Keratinocyte (primary cell): ENCODE measurements around the gene C1orf167. TPM values are rescaled to one million over a fixed set of nuclear protein-coding genes. Genes with fewer than 3 reads are reported as not detected.

Experiments
- DNase-seq: peaks from one replicate; pipeline ENCODE4 v3.0.0-alpha.2; 2011; ENCODE audit warnings: low read depth, missing footprints, low spot score
- FAIRE-seq: peaks from 2 replicates; lab custom pipeline; 2011; peaks lifted over from hg19 to GRCh38; lab: Jason Lieb, UNC
- H2AFZ ChIP-seq: 2 replicates; pipeline ENCODE4 v1.6.0; 2012; ENCODE audit warnings: low read length, control low read depth, inconsistent platforms; ENCODE audit not compliant: control insufficient read depth
- H3K27ac ChIP-seq: 2 replicates; pipeline ENCODE4 v1.5.1; 2011; ENCODE audit warnings: low read length; ENCODE audit not compliant: control insufficient read depth, insufficient read depth
- H3K27me3 ChIP-seq: 3 replicates; pipeline ENCODE4 v1.6.0; 2011; ENCODE audit warnings: low read length; ENCODE audit not compliant: control insufficient read depth, insufficient read depth; ENCODE audit errors: extremely low read depth
- H3K36me3 ChIP-seq, 2 experiments: 2 replicates in 1 of 2; 3 replicates in 1 of 2; pipeline ENCODE4 v1.5.1; 2011; ENCODE audit warnings: low read length in 2 of 2, mild to moderate bottlenecking in 1 of 2; ENCODE audit not compliant: control insufficient read depth in 2 of 2, insufficient read depth in 2 of 2; ENCODE audit errors: extremely low read depth in 1 of 2
- H3K4me1 ChIP-seq: 3 replicates; pipeline ENCODE4 v1.5.1; 2011; ENCODE audit warnings: low read length; ENCODE audit not compliant: control insufficient read depth, insufficient read depth; ENCODE audit errors: extremely low read depth
- H3K4me2 ChIP-seq: 3 replicates; pipeline ENCODE4 v1.6.0; 2011; ENCODE audit warnings: low read depth, low read length; ENCODE audit not compliant: control insufficient read depth, insufficient read depth; ENCODE audit errors: extremely low read depth
- H3K4me3 ChIP-seq, 3 experiments: fragments of 200-600 bp in 1 of 3; sonication (generic) in 1 of 3; 2 replicates in 2 of 3; 3 replicates in 1 of 3; pipeline ENCODE4 v1.5.1; 2011 to 2016; ENCODE audit warnings: low read length in 3 of 3, mild to moderate bottlenecking in 3 of 3, control low read depth in 2 of 3, inconsistent platforms in 1 of 3, low read depth in 1 of 3, mixed read lengths in 1 of 3, mixed run types in 1 of 3, moderate library complexity in 1 of 3; ENCODE audit not compliant: control insufficient read depth in 2 of 3, insufficient read depth in 2 of 3; ENCODE audit errors: extremely low read depth in 1 of 3
- H3K79me2 ChIP-seq: 2 replicates; pipeline ENCODE4 v1.6.0; 2012; ENCODE audit warnings: low read length; ENCODE audit not compliant: control insufficient read depth, insufficient read depth
- H3K9ac ChIP-seq: 3 replicates; pipeline ENCODE4 v1.6.0; 2011; ENCODE audit warnings: low read length; ENCODE audit not compliant: control insufficient read depth, insufficient read depth; ENCODE audit errors: extremely low read depth
- H3K9me1 ChIP-seq: 3 replicates; pipeline ENCODE4 v1.6.0; 2011; ENCODE audit warnings: low read length; ENCODE audit not compliant: control insufficient read depth, insufficient read depth; ENCODE audit errors: extremely low read depth
- H3K9me3 ChIP-seq: 2 replicates; pipeline ENCODE4 v1.5.1; 2012; ENCODE audit warnings: low read depth, low read length; ENCODE audit not compliant: control insufficient read depth
- H4K20me1 ChIP-seq: 3 replicates; pipeline ENCODE4 v1.6.0; 2011; ENCODE audit warnings: low read length; ENCODE audit not compliant: control insufficient read depth, insufficient read depth; ENCODE audit errors: extremely low read depth
- EZH2 ChIP-seq: IDR thresholded peaks from one replicate; pipeline ENCODE4 v1.6.1; 2012; ENCODE audit warnings: inconsistent platforms, mild to moderate bottlenecking, low read length, moderate library complexity
- dilution Hi-C: fragments of 300-500 bp; cut with MboI; formaldehyde crosslinking; loops from one replicate; pipeline ENCODE4 v1.7.0; 2020; ENCODE audit warnings: low sequenced_read_pairs; ENCODE audit not compliant: extremely low pct_ligation_motif_present
- polyA plus RNA-seq, 5 experiments: library from polyadenylated mRNA; depleted of rRNA in 3 of 5; stranded (reverse) in 3 of 5; stranded (forward) in 1 of 5; unstranded in 1 of 5; fragments of >200 nt; gene quantifications; 1 replicate in 1 of 5; 2 replicates in 3 of 5; 3 replicates in 1 of 5; pipeline versions ENCODE4 v1.2.1 to v1.2.3, GENCODE V29; 2011 to 2012; ENCODE audit warnings: missing spikeins in 2 of 5, low read depth in 1 of 5, low replicate concordance in 1 of 5
- TF ChIP-seq, protein P1 (sequence below), 3 experiments: IDR thresholded peaks in 1 of 3; conservative IDR thresholded peaks in 1 of 3; optimal IDR thresholded peaks in 1 of 3; 2 replicates in 2 of 3; 3 replicates in 1 of 3; pipeline versions ENCODE3 to v1.5.1; 2011; ENCODE audit warnings: low read length in 3 of 3, mild to moderate bottlenecking in 3 of 3, moderate library complexity in 2 of 3, control low read depth in 1 of 3, inconsistent platforms in 1 of 3; ENCODE audit not compliant: insufficient read depth in 2 of 3; ENCODE audit errors: extremely low read depth in 1 of 3

Gene C1orf167
- polyA plus RNA-seq, 1 donor (not counting 4 experiments of a cell fraction or from before 2014, with no cell fraction given), result not detected

DNA sequence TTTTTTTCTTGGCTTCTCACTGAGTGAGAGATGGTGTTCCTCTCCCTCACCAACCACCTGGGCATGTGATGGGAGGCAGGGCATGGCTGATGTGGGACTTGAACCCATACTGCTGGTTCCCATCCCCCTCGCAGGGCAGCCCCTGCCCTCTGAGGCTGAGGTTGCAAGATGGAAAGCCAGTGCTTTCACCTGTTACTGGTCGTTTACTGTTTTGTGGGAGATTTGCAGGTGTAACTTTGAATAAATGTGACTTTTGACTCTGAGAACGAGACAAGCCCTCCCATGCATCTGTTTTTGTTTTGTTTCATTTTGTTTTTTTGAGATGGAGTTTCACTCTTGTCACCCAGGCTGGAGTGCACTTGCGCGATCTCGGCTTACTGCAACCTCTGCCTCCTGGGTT lies 21.6 kb downstream of the C1orf167 start:
- Histone ChIP-seq H3K9ac (no peak overlapping the region), H4K20me1 (no peaks in the 10 kb centered on the region), H3K4me1 (peaks cover 13% of the 10 kb centered on the region), H3K27me3 (no peaks in the 10 kb centered on the region), H3K79me2 (no peaks in the 10 kb centered on the region), H3K27ac (no peak overlapping the region), H3K9me1 (no peaks in the 10 kb centered on the region), H3K9me3 (no peaks in the 10 kb centered on the region), H3K4me3 (no peak overlapping the region), H3K36me3 (no peaks in the 10 kb centered on the region), H3K4me2 (no peak overlapping the region), H2AFZ (no peak overlapping the region)
- DNase-seq, result no peak
- no peak for TF ChIP-seq EZH2
- TF ChIP-seq, protein P1, sequence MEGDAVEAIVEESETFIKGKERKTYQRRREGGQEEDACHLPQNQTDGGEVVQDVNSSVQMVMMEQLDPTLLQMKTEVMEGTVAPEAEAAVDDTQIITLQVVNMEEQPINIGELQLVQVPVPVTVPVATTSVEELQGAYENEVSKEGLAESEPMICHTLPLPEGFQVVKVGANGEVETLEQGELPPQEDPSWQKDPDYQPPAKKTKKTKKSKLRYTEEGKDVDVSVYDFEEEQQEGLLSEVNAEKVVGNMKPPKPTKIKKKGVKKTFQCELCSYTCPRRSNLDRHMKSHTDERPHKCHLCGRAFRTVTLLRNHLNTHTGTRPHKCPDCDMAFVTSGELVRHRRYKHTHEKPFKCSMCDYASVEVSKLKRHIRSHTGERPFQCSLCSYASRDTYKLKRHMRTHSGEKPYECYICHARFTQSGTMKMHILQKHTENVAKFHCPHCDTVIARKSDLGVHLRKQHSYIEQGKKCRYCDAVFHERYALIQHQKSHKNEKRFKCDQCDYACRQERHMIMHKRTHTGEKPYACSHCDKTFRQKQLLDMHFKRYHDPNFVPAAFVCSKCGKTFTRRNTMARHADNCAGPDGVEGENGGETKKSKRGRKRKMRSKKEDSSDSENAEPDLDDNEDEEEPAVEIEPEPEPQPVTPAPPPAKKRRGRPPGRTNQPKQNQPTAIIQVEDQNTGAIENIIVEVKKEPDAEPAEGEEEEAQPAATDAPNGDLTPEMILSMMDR (optimal IDR thresholded peaks at IDR 0.05 in 1 of 3, IDR thresholded peaks at IDR 0.05 in 1 of 3, conservative IDR thresholded peaks at IDR 0.05 in 1 of 3; ENCODE audit: extremely low read depth in 1 of 3, insufficient read depth in 2 of 3, low read length in 3 of 3), result no peak
- no peak for FAIRE-seq
- dilution Hi-C loops, result no loop called here

DNA sequence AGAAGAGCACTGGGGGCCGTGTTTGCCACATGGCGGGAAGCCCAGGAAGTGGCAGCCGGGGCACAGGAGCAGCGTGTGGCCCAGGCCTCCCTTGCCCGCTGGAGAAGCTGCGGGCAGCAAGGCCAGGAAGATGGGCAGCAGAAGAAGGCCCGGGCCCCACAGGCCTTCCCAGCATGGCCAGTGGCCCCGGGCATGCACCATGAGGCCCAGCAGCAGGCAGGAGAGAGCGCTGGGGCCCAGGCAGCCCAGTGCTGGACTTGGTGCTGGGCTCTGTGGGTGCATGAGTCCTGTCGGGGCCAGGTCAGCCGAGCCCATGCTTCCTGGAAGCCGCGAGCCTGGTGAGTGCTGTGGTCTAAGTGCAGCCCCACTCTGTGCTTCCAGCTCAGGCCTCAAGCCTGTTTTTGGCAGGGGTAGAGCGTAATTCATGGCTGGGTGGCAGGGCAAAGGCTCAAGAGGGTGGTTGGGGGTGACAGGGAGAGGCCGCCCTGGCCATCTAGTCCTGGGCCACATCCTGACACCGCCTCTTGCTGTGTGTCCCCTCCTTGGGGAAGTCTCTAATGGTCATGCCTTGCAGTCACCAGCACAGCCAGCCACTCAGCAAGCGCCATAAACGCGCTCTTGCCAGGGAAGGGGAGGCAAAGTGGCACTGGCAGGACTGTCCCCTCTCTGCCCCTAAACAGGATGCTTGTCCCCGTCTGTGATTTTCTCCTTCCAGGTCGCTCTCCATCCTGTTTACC lies 22.4 kb downstream of the C1orf167 start:
- H3K4me1 ChIP-seq, result peaks cover 13% of the 10 kb centered on the region
- H4K20me1 ChIP-seq, result no peaks in the 10 kb centered on the region
- dilution Hi-C loops, result no loop called here
- H3K27ac ChIP-seq, result no peak overlapping the region
- no peak for TF ChIP-seq EZH2
- TF ChIP-seq, protein P1 (optimal IDR thresholded peaks at IDR 0.05 in 1 of 3, IDR thresholded peaks at IDR 0.05 in 1 of 3, conservative IDR thresholded peaks at IDR 0.05 in 1 of 3; ENCODE audit: extremely low read depth in 1 of 3, insufficient read depth in 2 of 3, low read length in 3 of 3), result no peak
- no peak overlapping the region for H3K4me3 ChIP-seq
- no peaks in the 10 kb centered on the region for H3K9me3 ChIP-seq
- H3K27me3 ChIP-seq, result no peaks in the 10 kb centered on the region
- H3K9me1 ChIP-seq, result no peaks in the 10 kb centered on the region
- DNase-seq, result no peak
- H3K79me2 ChIP-seq, result no peaks in the 10 kb centered on the region
- H2AFZ ChIP-seq, result no peak overlapping the region
- no peak overlapping the region for H3K4me2 ChIP-seq
- FAIRE-seq, result no peak
- H3K9ac ChIP-seq, result no peak overlapping the region
- no peaks in the 10 kb centered on the region for H3K36me3 ChIP-seq
